CD4-positive, alpha-beta T cell treated with Interferon alpha-2 for 1 hour (primary cell): ENCODE results near the gene C19orf85.

Experiments
- DNase-seq, 2 donors: peaks; one replicate each; pipeline ENCODE4 v3.0.0-alpha.2; 2020 to 2022

Gene C19orf85

GRCh38 chr19:55474269-55475265 is 10.0 kb upstream of the C19orf85 start:
- DNase-seq, result no peak

GRCh38 chr19:55473225-55474012 is 8.9 kb upstream of the C19orf85 start:
- DNase-seq, result no peak

GRCh38 chr19:55472463-55472862 is 7.9 kb upstream of the C19orf85 start:
- no peak for DNase-seq

- no peak for DNase-seq
Measured at GRCh38 chr19:55471266-55471665, 6.7 kb upstream of the C19orf85 start.

GRCh38 chr19:55468054-55468393 is 3.5 kb upstream of the C19orf85 start:
- DNase-seq, result no peak

GRCh38 chr19:55467236-55468053 is 2.9 kb upstream of the C19orf85 start:
- DNase-seq, result peak; percentile 56 to 72

GRCh38 chr19:55466241-55466614 is 1.7 kb upstream of the C19orf85 start:
- DNase-seq, result no peak

GRCh38 chr19:55465460-55466240 is 1.1 kb upstream of the C19orf85 start:
- no peak for DNase-seq

- DNase-seq, result no peak
Measured at GRCh38 chr19:55464039-55464661, 401 bp downstream of the C19orf85 start.

GRCh38 chr19:55463583-55464031 is 944 bp downstream of the C19orf85 start:
- DNase-seq, result no peak

GRCh38 chr19:55462722-55463121 is 1.8 kb downstream of the C19orf85 start:
- DNase-seq, result no peak

- no peak for DNase-seq
Measured at GRCh38 chr19:55461974-55462626, 2.5 kb downstream of the C19orf85 start.

- DNase-seq, result peak; percentile 100
Measured at GRCh38 chr19:55461259-55461973, 3.1 kb downstream of the C19orf85 start, which contains the start of gene ISOC2. Gene ISOC2 (minus strand): TSS chr19:55461642. CDS start chr19:55456486, 5,156 bp downstream.

- peak; percentile 18 to 37 for DNase-seq
Measured at GRCh38 chr19:55460670-55461258, 3.8 kb downstream of the C19orf85 start.

GRCh38 chr19:55459950-55460657 is 4.4 kb downstream of the C19orf85 start:
- no peak for DNase-seq

GRCh38 chr19:55459551-55459949 is 5.0 kb downstream of the C19orf85 start:
- DNase-seq, result no peak

- no peak for DNase-seq
Measured at GRCh38 chr19:55457683-55458457, 6.7 kb downstream of the C19orf85 start.

- DNase-seq, result no peak
Measured at GRCh38 chr19:55456347-55456746, 8.2 kb downstream of the C19orf85 start.
